Breast epithelium (tissue), 3 donors: ENCODE measurements around the gene B4GAT1.

ENCODE experiments used
- POLR2A ChIP-seq: fragments of 450-650 bp; IDR thresholded peaks from one replicate; pipeline ENCODE4 v1.6.1; 2016; ENCODE audit warnings: antibody characterized with exemption, mild to moderate bottlenecking, moderate library complexity
- TF ChIP-seq, protein P1 (sequence below), 3 donors: fragments of 450-650 bp; IDR thresholded peaks; one replicate each; pipeline ENCODE4 v1.5.1; 2016 to 2017; ENCODE audit warnings: antibody characterized with exemption in 3 of 3, mild to moderate bottlenecking in 3 of 3, moderate library complexity in 3 of 3

DNA sequence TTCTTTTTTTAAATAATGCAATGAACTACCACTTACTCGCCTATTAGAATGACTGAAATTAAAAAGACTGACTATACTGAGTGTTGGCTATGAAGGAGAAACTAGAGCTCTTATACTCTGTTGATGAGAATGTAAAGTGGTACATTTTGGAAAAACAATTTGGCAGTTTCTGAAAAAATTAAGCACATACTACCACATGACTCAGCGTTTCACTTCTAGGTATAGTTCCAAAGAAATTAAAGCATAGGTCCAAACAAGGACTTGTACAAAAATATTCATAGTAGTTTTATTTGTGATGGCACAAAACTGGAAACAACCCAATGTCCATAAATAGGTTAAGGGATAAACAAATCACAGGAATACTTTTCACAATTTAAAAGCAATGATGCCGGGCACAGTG lies 46.5 kb upstream of the B4GAT1 start:
- TF ChIP-seq, protein P1, sequence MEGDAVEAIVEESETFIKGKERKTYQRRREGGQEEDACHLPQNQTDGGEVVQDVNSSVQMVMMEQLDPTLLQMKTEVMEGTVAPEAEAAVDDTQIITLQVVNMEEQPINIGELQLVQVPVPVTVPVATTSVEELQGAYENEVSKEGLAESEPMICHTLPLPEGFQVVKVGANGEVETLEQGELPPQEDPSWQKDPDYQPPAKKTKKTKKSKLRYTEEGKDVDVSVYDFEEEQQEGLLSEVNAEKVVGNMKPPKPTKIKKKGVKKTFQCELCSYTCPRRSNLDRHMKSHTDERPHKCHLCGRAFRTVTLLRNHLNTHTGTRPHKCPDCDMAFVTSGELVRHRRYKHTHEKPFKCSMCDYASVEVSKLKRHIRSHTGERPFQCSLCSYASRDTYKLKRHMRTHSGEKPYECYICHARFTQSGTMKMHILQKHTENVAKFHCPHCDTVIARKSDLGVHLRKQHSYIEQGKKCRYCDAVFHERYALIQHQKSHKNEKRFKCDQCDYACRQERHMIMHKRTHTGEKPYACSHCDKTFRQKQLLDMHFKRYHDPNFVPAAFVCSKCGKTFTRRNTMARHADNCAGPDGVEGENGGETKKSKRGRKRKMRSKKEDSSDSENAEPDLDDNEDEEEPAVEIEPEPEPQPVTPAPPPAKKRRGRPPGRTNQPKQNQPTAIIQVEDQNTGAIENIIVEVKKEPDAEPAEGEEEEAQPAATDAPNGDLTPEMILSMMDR (IDR thresholded peaks at IDR 0.05) = no peak
- TF ChIP-seq POLR2A = no peak
